ENCODE results near the gene RPE. TPM values are rescaled to one million over a fixed set of nuclear protein-coding genes. Genes with fewer than 3 reads are reported as not detected.

The RPE gene
- 58.6 and 81.9 TPM in 2 replicates for total RNA-seq (ENCODE audit: low replicate concordance)

GRCh38 chr2:210002158-210003157 lies at the start of gene RPE:
RPE (plus strand) TSS chr2:210002638; CDS start chr2:210002662, 24 bp downstream.

Other genes with a start within 250 kb of the RPE start
- gene UNC80, start 230.8 kb upstream of the RPE start, total RNA-seq (ENCODE audit: low replicate concordance), result under 0.01 TPM in 1 of 2 replicates, not detected in the other
- gene KANSL1L, start 168.8 kb downstream of the RPE start, total RNA-seq (ENCODE audit: low replicate concordance), result 12.0 and 16.6 TPM in 2 replicates
- gene ACADL, start 222.8 kb downstream of the RPE start, total RNA-seq (ENCODE audit: low replicate concordance), result 0.12 and 0.83 TPM in 2 replicates